Keratinocyte (primary cell): ENCODE data around the gene GNB1. TPM values are rescaled to one million over a fixed set of nuclear protein-coding genes. Genes with fewer than 3 reads are reported as not detected.
A peak's percentile ranks its signal among the peaks of the same experiment; 100 is the strongest.

Experiments used
- DNase-seq: peaks from one replicate; pipeline ENCODE4 v3.0.0-alpha.2; 2011; ENCODE audit warnings: low read depth, missing footprints, low spot score
- FAIRE-seq: peaks from 2 replicates; lab custom pipeline; 2011; peaks lifted over from hg19 to GRCh38; lab: Jason Lieb, UNC
- H2AFZ ChIP-seq: 2 replicates; pipeline ENCODE4 v1.6.0; 2012; ENCODE audit warnings: low read length, control low read depth, inconsistent platforms; ENCODE audit not compliant: control insufficient read depth
- H3K27ac ChIP-seq: 2 replicates; pipeline ENCODE4 v1.5.1; 2011; ENCODE audit warnings: low read length; ENCODE audit not compliant: control insufficient read depth, insufficient read depth
- H3K27me3 ChIP-seq: 3 replicates; pipeline ENCODE4 v1.6.0; 2011; ENCODE audit warnings: low read length; ENCODE audit not compliant: control insufficient read depth, insufficient read depth; ENCODE audit errors: extremely low read depth
- H3K36me3 ChIP-seq, 2 experiments: 2 replicates in 1 of 2; 3 replicates in 1 of 2; pipeline ENCODE4 v1.5.1; 2011; ENCODE audit warnings: low read length in 2 of 2, mild to moderate bottlenecking in 1 of 2; ENCODE audit not compliant: control insufficient read depth in 2 of 2, insufficient read depth in 2 of 2; ENCODE audit errors: extremely low read depth in 1 of 2
- H3K4me1 ChIP-seq: 3 replicates; pipeline ENCODE4 v1.5.1; 2011; ENCODE audit warnings: low read length; ENCODE audit not compliant: control insufficient read depth, insufficient read depth; ENCODE audit errors: extremely low read depth
- H3K4me2 ChIP-seq: 3 replicates; pipeline ENCODE4 v1.6.0; 2011; ENCODE audit warnings: low read depth, low read length; ENCODE audit not compliant: control insufficient read depth, insufficient read depth; ENCODE audit errors: extremely low read depth
- H3K4me3 ChIP-seq, 3 experiments: fragments of 200-600 bp in 1 of 3; sonication (generic) in 1 of 3; 2 replicates in 2 of 3; 3 replicates in 1 of 3; pipeline ENCODE4 v1.5.1; 2011 to 2016; ENCODE audit warnings: low read length in 3 of 3, mild to moderate bottlenecking in 3 of 3, control low read depth in 2 of 3, inconsistent platforms in 1 of 3, low read depth in 1 of 3, mixed read lengths in 1 of 3, mixed run types in 1 of 3, moderate library complexity in 1 of 3; ENCODE audit not compliant: control insufficient read depth in 2 of 3, insufficient read depth in 2 of 3; ENCODE audit errors: extremely low read depth in 1 of 3
- H3K79me2 ChIP-seq: 2 replicates; pipeline ENCODE4 v1.6.0; 2012; ENCODE audit warnings: low read length; ENCODE audit not compliant: control insufficient read depth, insufficient read depth
- H3K9ac ChIP-seq: 3 replicates; pipeline ENCODE4 v1.6.0; 2011; ENCODE audit warnings: low read length; ENCODE audit not compliant: control insufficient read depth, insufficient read depth; ENCODE audit errors: extremely low read depth
- H3K9me1 ChIP-seq: 3 replicates; pipeline ENCODE4 v1.6.0; 2011; ENCODE audit warnings: low read length; ENCODE audit not compliant: control insufficient read depth, insufficient read depth; ENCODE audit errors: extremely low read depth
- H3K9me3 ChIP-seq: 2 replicates; pipeline ENCODE4 v1.5.1; 2012; ENCODE audit warnings: low read depth, low read length; ENCODE audit not compliant: control insufficient read depth
- H4K20me1 ChIP-seq: 3 replicates; pipeline ENCODE4 v1.6.0; 2011; ENCODE audit warnings: low read length; ENCODE audit not compliant: control insufficient read depth, insufficient read depth; ENCODE audit errors: extremely low read depth
- CTCF ChIP-seq, 3 experiments: IDR thresholded peaks in 1 of 3; conservative IDR thresholded peaks in 1 of 3; optimal IDR thresholded peaks in 1 of 3; 2 replicates in 2 of 3; 3 replicates in 1 of 3; pipeline versions ENCODE3 to v1.5.1; 2011; ENCODE audit warnings: low read length in 3 of 3, mild to moderate bottlenecking in 3 of 3, moderate library complexity in 2 of 3, control low read depth in 1 of 3, inconsistent platforms in 1 of 3; ENCODE audit not compliant: insufficient read depth in 2 of 3; ENCODE audit errors: extremely low read depth in 1 of 3
- EZH2 ChIP-seq: IDR thresholded peaks from one replicate; pipeline ENCODE4 v1.6.1; 2012; ENCODE audit warnings: inconsistent platforms, mild to moderate bottlenecking, low read length, moderate library complexity
- dilution Hi-C: fragments of 300-500 bp; cut with MboI; formaldehyde crosslinking; loops from one replicate; pipeline ENCODE4 v1.7.0; 2020; ENCODE audit warnings: low sequenced_read_pairs; ENCODE audit not compliant: extremely low pct_ligation_motif_present
- polyA plus RNA-seq, 5 experiments: library from polyadenylated mRNA; depleted of rRNA in 3 of 5; stranded (reverse) in 3 of 5; stranded (forward) in 1 of 5; unstranded in 1 of 5; fragments of >200 nt; gene quantifications; 1 replicate in 1 of 5; 2 replicates in 3 of 5; 3 replicates in 1 of 5; pipeline versions ENCODE4 v1.2.1 to v1.2.3, GENCODE V29; 2011 to 2012; ENCODE audit warnings: missing spikeins in 2 of 5, low read depth in 1 of 5, low replicate concordance in 1 of 5

Gene GNB1
- polyA plus RNA-seq, 1 donor (not counting 4 experiments of a cell fraction or from before 2014, with no cell fraction given), result 364 TPM

- H3K4me2 ChIP-seq, result peak overlapping the region; percentile 92
- no peak for FAIRE-seq
- H3K27me3 ChIP-seq, result no peaks in the 10 kb centered on the region
- dilution Hi-C loops, result no loop called here
- peaks cover 0 to 7% of the 10 kb centered on the region in 2 experiments for H3K36me3 ChIP-seq
- no peak for DNase-seq
- H3K9ac ChIP-seq, result peak overlapping the region; percentile 92
- H3K4me1 ChIP-seq, result peaks cover 44% of the 10 kb centered on the region
- no peaks in the 10 kb centered on the region for H3K9me1 ChIP-seq
- peak overlapping the region in 2 of 3 experiments; percentile 58 to 91 for H3K4me3 ChIP-seq
- H3K9me3 ChIP-seq, result no peaks in the 10 kb centered on the region
- peak overlapping the region; percentile 58 for H3K27ac ChIP-seq
- H2AFZ ChIP-seq, result no peak overlapping the region
- H4K20me1 ChIP-seq, result peaks cover 9% of the 10 kb centered on the region
- peaks cover 37% of the 10 kb centered on the region for H3K79me2 ChIP-seq
- TF ChIP-seq CTCF (optimal IDR thresholded peaks at IDR 0.05 in 1 of 3, IDR thresholded peaks at IDR 0.05 in 1 of 3, conservative IDR thresholded peaks at IDR 0.05 in 1 of 3; ENCODE audit: extremely low read depth in 1 of 3, insufficient read depth in 2 of 3, low read length in 3 of 3) (peak in 1 of 3 experiments; percentile 5), EZH2 (no peak)
Observed at GRCh38 chr1:1779320-1779675, 111.6 kb downstream of the GNB1 start.

GRCh38 chr1:1778663-1779319 lies 112.1 kb downstream of the GNB1 start:
- no peak for DNase-seq
- H3K4me1 ChIP-seq, result peaks cover 44% of the 10 kb centered on the region
- peak overlapping the region; percentile 92 for H3K9ac ChIP-seq

More at GRCh38 chr1:1778663-1779319, 112.1 kb downstream of the GNB1 start:
- peak overlapping the region; percentile 92 for H3K4me2 ChIP-seq
- dilution Hi-C loops, result no loop called here
- H2AFZ ChIP-seq, result peak overlapping the region; percentile 43
- TF ChIP-seq EZH2 (no peak), CTCF (optimal IDR thresholded peaks at IDR 0.05 in 1 of 3, IDR thresholded peaks at IDR 0.05 in 1 of 3, conservative IDR thresholded peaks at IDR 0.05 in 1 of 3; ENCODE audit: extremely low read depth in 1 of 3, insufficient read depth in 2 of 3, low read length in 3 of 3) (peak; percentile 19 to 37 (median 21))
- H3K27me3 ChIP-seq, result no peaks in the 10 kb centered on the region
- peak overlapping the region; percentile 58 to 91 (median 67) for H3K4me3 ChIP-seq
- no peak for FAIRE-seq
- H4K20me1 ChIP-seq, result peaks cover 9% of the 10 kb centered on the region
- no peaks in the 10 kb centered on the region for H3K9me1 ChIP-seq
- H3K79me2 ChIP-seq, result peaks cover 41% of the 10 kb centered on the region
- H3K27ac ChIP-seq, result peak overlapping the region; percentile 58
- peaks cover 0 to 7% of the 10 kb centered on the region in 2 experiments for H3K36me3 ChIP-seq
- no peaks in the 10 kb centered on the region for H3K9me3 ChIP-seq
